Fibroblast of the aortic adventitia (primary cell): ENCODE results near the gene EIF4E1B. TPM values are rescaled to one million over a fixed set of nuclear protein-coding genes. Genes with fewer than 3 reads are reported as not detected.
A peak's percentile ranks its signal among the peaks of the same experiment; 100 is the strongest.

ENCODE experiments used
- DNase-seq: peaks from one replicate; pipeline ENCODE4 v3.0.0-alpha.2; 2010; ENCODE audit warnings: low read depth
- H3K4me3 ChIP-seq: 2 replicates; pipeline ENCODE4 v1.5.1; 2011; ENCODE audit warnings: low read depth, mild to moderate bottlenecking, control low read depth, low read length, moderate library complexity
- total RNA-seq: library from RNA; depleted of rRNA; stranded (reverse); fragments of >200 nt; gene quantifications from 2 replicates; pipeline ENCODE4 v1.2.3, GENCODE V29; 2012; ENCODE audit warnings: low replicate concordance
- TF ChIP-seq, protein P1 (sequence below): IDR thresholded peaks from 2 replicates; pipeline ENCODE4 v1.5.1; 2011; ENCODE audit warnings: mild to moderate bottlenecking, low read length, control low read depth, inconsistent platforms; ENCODE audit not compliant: insufficient read depth

Gene EIF4E1B
- total RNA-seq, 1 donor = not detected

DNA sequence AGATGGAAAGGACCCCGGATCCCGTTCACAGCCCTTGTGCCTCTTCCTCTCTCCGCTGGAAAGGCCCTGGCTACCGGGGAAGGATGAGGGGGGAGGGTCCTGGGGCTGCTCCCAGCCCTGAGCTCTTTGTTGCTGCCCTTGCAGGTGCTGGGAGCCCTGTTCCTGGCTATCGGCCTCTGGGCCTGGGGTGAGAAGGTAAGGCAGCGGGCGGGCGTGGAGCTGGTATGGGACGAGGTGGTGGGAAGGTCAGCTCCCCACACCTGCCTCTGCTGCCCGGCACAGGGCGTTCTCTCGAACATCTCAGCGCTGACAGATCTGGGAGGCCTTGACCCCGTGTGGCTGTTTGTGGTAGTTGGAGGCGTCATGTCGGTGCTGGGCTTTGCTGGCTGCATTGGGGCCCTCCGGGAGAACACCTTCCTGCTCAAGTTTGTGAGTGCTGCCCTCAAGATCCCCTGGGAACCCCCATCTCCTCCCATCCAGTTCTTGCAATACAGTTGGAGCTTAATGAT lies 21.1 kb downstream of the EIF4E1B start:
- TF ChIP-seq, protein P1, sequence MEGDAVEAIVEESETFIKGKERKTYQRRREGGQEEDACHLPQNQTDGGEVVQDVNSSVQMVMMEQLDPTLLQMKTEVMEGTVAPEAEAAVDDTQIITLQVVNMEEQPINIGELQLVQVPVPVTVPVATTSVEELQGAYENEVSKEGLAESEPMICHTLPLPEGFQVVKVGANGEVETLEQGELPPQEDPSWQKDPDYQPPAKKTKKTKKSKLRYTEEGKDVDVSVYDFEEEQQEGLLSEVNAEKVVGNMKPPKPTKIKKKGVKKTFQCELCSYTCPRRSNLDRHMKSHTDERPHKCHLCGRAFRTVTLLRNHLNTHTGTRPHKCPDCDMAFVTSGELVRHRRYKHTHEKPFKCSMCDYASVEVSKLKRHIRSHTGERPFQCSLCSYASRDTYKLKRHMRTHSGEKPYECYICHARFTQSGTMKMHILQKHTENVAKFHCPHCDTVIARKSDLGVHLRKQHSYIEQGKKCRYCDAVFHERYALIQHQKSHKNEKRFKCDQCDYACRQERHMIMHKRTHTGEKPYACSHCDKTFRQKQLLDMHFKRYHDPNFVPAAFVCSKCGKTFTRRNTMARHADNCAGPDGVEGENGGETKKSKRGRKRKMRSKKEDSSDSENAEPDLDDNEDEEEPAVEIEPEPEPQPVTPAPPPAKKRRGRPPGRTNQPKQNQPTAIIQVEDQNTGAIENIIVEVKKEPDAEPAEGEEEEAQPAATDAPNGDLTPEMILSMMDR = no peak
- no peak overlapping the region for H3K4me3 ChIP-seq
- DNase-seq = no peak

DNA sequence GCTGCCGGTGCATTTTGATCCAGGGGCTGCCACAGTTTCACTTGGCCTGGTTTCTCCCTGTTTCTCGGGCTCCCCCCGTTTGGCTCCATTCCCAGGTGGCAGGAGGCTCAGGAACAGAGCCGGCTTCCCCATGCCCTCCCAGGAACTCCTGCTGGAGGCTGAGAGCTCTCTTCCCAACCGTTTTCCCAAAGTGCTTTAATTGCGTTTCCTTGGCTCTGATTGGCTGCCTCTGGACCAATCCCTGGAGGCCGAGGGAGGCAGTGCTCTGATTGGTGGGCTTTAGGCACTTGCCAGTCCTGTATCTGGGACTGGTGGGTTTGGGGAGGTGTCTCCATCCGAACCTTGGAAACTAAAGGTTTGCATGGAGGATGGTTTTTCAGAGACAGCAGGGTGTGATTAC lies 21.7 kb downstream of the EIF4E1B start:
- DNase-seq = peak; percentile 16
- H3K4me3 ChIP-seq = no peak overlapping the region
- TF ChIP-seq, protein P1 = no peak

DNA sequence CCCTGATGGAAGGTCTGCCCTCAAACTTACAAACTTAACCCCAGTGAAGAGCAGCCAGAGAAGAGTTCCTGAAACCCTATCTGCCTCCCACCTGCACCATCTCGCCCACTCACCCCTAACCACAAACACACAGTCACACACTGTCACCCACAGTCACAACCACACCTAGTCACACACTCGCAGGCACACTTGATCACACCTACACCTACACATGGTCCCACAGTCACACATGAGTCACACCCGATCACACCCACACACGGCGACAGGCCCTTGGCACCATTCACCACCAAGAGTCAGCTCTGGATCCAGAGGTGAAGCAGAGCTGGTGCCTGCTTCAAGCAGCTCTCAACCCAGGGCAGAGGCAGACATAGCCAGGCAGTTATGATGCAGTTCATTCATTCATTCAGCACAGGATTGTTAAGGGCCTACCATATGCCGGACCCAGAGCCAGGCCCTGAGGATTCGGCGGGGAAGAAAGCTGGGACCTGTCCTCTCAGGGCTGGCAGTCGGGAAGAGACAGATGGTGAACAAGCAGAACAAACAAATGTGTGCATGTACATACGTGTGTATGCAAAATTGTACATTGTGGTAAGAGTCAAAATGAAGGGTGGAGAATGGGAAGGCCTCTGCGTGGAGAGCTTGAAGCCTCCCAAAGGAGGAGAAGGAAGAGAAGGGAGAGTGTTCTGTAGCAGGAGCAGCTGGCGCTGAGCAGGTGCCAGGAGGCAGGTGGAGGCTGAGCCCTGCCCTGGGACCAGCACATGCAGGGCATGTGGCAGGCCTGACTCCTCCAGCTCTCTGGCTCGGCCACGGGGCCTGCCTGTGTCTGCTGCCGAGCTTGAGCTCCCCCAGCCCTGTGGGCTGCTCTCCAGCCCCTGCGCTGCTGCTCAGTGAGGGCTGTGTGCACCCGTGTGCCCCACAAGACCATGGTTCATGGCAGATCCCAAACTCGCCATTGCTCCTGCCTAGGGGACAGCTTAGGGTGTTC lies 23.2 kb downstream of the EIF4E1B start:
- TF ChIP-seq, protein P1 = no peak
- no peak overlapping the region for H3K4me3 ChIP-seq
- DNase-seq = peak; percentile 20

DNA sequence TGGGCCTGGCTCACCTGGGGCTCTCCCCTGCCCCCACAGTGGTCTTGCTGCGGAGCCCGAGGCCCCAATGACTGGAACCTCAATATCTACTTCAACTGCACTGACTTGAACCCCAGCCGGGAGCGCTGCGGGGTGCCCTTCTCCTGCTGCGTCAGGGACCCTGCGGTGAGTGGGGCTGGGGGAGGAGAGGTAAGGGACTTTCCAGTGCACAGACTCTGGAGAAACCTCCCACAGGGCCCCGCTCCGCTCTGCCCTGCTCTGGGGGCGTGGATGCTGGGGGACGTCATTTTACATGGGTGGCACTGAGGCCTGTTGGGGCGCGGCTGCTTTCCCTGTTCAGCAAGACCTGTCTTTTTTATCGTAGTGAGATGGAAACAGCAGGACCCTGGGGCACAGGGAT lies 24.4 kb downstream of the EIF4E1B start:
- H3K4me3 ChIP-seq = no peak overlapping the region
- DNase-seq = no peak
- TF ChIP-seq, protein P1 = no peak

DNA sequence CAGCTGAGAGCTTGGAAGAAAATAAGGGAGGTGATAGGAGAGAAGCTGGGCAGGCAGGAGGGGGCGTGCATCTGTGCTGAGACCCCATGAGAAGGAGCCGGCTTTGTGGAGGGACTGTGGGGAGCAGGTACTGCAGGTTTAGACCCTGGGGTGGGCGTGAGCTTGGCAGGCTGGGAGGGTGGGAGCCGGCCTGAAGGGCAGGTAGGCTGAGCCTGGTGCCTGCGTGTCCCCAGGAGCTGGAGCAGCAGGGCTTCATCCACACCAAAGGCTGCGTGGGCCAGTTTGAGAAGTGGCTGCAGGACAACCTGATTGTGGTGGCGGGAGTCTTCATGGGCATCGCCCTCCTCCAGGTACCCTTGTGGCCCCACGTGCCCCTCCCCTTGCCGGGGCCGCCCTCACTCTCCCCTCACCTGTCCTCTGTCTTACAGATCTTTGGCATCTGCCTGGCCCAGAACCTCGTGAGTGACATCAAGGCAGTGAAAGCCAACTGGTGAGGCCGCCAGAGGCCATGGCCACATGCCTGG lies 26.1 kb downstream of the EIF4E1B start:
- no peak for DNase-seq
- TF ChIP-seq, protein P1 = no peak
- no peak overlapping the region for H3K4me3 ChIP-seq

DNA sequence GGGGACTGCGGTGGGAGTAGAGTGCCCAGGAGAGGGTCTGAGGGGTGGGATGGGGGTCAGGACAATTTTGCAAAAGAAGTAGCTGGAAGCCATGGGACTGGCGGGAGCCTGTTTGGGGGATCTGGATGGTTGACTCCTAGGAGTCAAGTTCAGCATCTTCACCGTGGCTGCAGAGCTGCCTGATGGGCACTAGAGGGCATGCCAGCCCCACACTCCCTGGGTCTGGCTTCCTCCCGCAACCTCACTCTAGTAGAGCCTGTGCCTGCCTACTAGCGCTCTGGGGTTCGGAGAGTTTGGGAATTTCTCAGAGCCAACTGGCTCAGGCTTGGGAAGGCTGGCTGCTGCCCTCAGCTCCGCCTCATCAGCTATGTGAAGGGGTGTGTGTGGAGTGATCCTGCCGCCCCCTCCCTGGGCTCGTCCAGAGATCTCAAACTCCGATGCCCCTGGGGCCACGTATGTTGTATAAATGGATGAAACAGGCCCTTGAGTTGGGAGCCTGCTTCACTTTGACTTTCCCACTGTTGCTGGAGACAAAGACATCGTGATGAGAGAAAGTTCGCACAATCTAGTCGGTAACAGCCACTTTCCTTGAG lies 27.6 kb downstream of the EIF4E1B start:
- no peak overlapping the region for H3K4me3 ChIP-seq
- TF ChIP-seq, protein P1 = peak; percentile 96
- peak; percentile 74 for DNase-seq
